Middle frontal gyrus (tissue), 1 donor: ENCODE measurements around the gene SLC8A1.

Experiments used
- DNase-seq: peaks from one replicate; pipeline ENCODE4 v3.0.0-alpha.2; 2015; ENCODE audit warnings: low spot score; ENCODE audit errors: extremely low spot score

SLC8A1 gene

DNA sequence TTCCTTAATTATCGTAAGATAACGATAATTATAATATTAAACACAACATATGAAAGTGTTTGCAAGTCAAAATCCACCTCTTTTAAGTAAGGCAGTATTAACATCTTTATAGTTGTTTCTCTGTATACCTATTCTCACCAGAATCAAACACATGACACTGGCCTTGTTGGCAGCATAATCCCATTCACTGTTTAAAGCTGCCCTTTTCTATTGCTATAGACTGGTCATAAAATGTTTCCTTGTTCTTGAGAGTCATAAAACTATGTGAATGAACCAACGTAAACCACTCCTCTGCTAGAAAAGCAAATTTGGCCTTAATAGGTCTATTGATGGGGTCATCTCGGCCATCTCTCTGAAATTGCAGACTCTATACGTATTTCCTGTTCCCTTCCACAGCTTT lies 293.1 kb downstream of the SLC8A1 start:
- no peak for DNase-seq

DNA sequence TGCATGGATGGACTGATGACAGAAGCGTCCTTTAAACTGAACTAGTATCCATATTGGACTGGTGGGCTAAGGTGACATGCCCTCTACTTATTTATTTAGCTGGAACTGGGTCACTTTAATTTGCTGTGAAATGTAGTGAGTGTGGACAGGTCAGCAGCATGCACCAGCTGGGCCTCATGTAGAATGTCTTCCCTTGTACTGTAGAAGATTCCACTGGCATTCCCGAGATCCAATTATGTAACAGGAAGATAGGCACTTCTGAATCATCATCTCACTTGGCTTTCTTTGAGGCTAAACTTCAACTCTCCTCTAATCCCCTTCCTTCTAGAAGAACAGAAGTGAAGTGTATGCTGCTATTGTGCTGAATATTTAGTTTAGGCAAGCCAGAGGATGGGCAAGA lies 296.2 kb downstream of the SLC8A1 start:
- DNase-seq, result no peak

DNA sequence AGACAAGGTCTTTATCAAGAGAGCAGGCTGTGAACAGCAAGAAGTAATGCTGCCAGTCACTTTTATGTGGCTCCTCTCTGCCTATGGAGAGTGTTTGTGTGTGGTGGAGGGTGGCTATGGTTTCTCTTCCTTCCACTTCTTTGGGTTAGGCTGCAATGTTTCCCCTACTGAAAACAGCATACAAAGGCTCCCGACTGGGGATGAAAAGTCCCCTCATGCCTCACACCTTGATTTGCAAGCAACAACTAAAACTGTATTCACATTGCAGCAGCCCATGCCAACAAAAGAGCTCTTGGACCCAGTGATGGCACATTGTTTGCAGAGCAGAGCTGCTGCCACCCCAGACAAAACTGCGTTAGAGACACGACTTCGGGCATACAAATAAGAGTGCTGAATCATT lies 301.6 kb downstream of the SLC8A1 start:
- peak; percentile 38 for DNase-seq

DNA sequence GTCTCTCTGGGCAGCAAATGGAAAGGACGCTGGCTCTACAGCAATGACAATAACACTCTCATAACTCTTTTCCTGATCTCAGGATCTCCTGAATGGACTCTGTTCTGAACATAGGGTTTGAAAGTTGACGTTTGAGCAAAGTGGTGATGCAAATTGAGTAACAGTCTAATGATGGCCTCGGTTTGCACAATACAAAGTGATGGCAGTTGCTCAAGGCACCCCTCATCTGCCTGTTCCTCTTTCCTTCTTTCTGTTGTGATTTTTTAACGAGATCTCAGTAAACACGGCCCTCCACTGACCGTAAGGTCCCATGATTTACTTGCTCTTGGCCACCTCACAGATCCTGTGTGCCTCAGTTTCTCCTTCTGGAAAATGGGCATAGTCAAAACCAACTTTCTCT lies 303.6 kb downstream of the SLC8A1 start:
- DNase-seq, result no peak

DNA sequence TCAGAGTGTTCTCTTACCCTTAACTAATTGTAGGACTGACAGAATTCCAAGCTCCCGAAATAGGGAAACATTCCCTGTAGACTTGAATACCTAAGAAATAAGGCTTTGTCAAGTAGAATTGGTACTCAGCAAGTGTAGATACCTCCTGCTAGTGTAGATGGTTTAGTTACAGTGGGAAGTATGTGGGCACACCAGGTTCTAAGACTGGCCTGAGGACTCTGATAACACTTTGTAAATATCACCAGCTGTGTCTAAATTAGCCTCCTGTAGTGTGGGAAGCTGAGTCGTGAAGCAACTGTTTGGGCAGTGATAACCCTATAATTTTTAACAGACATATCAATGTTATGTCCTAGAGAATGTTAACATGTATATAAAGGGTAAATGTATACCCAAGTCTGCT lies 304.5 kb downstream of the SLC8A1 start:
- no peak for DNase-seq

DNA sequence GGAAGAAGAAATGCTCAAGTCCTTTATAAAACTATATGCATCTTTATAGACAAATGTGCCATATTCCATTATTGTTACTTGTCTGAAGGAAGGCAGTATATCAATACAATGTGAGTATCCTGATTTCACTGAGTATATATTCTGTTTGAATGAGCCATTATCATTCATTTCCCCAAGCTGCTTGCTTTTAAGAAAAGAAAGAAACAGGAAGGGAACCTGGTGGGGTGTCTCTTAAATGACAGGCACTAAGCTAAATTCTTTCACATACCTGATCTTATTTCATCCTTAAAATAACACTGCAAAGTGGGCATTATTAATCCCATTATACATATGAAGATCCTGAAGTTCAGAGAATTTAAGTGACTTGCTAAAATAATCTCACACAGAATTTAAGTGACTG lies 307.9 kb downstream of the SLC8A1 start:
- no peak for DNase-seq

DNA sequence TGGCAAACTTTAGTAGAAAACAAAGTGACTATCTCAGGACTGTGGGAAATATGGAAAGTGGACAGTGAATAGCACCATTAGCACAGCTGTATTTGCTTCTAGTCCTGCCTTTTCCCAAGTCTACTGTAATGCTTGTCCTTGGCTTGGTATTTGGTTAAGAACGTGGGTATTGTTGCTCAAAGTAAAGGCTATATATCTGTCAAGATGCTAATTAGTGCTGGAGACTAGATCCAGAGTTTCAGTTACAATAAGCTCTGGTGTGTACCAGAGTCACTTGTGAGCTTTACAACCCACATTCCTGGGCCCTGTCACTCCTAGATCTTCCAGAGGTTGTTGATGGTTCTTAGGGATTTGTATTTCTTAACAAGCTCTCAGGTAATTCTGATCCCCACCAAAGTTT lies 313.6 kb downstream of the SLC8A1 start:
- no peak for DNase-seq

DNA sequence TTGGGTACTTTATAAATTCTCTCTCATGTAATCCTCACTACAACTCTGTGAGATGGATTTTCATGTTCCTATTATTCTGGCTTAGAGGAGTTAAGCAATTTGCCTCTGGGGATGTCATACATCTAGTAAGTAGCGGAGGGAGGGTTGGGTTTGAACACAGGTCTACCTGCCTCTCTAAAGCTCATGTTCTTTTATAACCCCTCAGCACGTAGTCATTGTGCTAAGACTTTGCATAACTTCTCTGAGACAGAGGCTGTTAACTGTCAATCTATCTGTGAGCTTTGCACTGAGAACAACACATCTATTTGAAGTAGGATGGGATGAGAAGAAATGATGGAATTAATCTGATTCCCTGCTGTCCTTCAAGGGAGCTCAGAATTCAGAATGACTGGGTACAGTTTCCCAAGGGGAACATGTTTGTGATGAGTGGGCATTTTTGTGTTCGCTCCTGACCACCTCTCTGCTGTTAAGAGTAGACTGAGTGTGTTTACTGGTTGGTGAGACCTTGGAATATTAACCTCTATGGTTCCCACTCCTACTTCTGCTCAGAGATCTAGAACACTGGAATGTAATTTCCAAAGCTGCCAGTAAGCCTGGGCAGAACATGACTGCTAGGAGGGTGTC lies 320.7 kb downstream of the SLC8A1 start:
- no peak for DNase-seq

DNA sequence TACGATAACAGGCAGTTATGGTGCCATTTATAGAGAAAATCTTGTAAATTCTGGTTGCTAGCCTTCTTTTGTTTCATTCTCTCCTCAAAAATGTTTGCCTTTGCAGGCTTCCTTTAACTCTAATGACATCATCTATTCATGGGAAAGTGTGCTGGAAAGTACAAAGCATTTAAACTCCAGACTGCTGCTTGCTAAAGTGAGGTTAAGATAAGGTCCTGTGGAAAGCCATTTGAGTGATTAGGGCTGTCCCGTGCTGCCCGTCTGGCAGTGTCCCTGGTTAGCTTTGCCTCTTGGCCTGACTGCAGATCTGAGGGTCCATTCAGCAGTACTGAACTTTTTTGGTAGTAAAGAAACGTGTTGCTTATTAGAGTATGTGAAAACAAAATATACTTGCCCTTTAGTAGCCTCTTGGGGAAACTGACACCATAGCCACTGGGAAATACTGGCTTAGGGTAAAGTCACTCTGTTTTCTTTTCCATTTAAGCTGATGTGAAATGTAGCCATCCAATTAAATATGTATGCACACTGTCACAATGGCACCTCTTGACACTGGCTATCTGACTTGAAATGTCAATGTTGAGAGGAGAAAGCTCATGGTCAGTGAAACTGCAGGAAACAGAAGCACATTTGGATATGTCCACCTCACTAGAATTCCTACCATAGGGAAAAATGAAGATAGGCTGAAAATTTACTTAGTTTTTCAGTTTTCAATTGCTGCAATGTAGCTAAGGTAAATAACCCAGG lies 321.5 kb downstream of the SLC8A1 start:
- no peak for DNase-seq

DNA sequence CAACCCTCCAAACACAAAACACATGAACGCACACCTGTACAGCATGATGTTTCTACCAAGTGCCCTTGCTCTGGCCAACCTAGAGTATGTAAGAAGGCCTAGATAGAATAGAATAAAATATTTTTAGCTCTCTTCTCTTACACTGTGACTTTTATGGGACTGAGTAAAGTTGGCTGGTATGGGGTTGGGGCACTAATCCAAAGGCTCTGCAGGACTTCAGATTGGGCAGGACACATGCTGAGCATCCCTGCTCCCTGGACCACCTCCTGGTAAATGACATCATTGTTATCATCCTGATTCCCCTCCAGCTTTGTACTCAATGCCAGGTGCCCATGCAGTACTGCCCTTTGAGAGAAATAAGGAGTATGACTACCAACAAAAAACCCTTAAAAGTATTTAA lies 322.2 kb downstream of the SLC8A1 start:
- DNase-seq, result no peak

DNA sequence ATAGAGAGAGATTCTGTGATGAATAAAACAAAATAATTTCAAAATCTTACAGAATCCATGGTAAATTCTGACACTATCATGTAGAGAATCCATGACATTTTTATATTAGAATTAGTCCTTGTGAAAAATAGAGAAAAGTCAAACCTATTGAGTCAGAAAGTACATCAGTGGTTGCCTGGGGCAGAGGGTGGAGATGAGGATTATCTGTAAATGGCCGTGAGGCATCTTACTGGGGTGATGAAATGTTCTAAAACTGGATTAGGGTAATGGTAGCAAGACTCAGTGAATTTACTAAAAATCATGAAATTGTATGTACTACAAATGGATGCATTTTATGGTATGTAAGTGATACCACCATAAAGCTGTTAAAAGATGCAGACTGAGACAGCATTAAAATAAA lies 323.1 kb downstream of the SLC8A1 start:
- DNase-seq, result no peak

DNA sequence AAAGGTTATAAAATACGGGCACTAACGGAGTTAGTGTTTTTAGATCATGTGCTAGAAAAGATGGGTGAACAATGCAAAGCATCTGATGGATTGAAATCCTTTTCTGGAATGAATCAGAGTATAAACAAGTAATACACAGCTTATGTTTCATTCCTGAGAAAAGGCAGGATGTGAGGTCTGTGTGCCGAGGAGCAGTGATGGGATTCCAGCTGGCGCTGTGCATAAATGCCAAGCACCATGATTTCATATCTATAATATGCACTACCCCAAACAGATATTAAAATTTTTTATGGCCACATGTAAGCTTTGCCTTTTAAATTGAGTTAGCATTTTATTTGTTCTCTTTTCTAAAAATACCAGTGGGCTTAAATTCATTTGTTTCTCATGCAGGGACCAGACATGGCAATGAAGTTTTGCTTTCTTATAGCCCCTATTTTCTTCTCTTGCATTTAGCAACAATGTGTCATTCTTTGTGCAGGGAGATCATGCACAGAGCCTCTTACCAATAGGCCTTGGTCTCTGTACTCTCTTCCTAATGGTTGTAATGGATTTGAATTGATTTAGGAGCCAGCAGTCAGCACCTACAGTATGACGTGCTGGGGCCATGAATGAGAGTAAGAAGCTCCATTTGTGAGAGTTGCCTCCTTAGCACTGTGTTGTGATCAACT lies 323.9 kb downstream of the SLC8A1 start:
- DNase-seq, result no peak

DNA sequence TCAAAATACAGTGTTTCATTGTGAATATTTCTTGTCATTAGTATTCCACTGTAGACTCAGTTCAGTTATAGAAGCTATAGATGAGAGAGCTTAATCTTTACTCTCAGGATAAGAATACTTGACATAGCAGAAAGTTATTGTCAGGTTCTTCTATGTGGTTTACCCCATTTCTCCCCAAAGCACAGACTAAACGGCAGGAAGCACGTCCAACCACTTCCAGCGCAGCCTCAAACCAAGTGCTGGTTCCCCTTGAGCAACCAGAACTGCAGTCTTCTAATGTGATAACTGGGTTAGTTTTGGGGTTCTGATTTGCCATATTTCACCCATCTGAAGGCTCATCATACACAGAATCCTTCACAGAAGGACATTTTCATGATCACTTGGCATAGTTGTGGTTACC lies 324.7 kb downstream of the SLC8A1 start:
- DNase-seq, result no peak

DNA sequence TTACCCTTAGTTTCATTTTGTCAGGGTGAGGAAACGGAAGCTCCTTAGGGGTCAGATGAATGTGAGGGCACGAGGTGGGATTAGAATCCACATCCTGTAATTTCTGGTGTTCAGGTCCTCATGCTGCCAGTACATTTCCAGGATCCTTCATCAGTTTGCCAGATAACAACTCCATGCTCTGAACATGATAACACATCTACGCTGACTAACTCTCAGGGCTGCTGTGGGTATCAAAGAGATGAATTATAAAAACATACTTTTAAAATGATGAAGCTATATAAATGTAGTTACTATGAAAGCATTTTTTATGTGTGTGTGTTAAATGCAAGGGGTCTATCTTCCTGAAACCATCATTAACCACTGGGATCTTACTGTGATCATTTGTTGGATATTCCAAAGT lies 325.9 kb downstream of the SLC8A1 start:
- no peak for DNase-seq

DNA sequence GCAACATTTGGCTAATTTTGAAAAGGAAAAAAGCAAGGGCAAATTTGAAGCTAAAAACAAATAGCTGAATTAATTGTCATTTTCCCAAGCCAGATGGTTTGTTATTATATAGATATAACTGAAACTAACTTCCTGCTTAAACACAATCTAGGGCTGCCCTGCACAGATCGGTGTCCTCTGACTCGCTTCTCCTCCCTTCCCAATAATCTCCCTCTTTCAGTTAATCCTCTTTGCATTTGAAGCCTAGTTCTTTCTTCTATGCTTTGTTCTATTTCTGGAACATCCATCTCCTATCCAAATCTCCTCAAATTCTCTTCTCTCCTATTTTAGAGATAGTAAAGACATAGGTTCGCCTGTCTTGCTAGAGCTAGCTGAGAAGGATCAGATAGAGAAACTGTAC lies 328.1 kb downstream of the SLC8A1 start:
- DNase-seq, result no peak

DNA sequence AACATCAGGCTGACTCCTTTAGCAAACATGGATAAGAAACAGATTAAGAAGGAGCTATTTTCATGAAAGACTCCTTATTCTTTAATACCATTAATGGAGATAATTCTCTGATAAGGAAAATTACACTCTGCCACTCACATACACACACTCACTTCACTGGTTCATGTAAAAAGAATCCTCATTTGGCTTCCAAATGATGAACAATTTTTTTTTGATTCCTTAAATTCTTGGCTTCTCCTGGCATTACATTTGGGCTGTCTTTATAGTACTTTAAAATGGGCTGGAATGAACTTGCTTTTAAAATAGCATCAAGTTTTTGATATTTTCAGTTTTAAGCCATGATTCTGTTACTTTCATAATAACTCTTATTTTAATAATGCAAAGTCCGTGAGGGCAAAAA lies 328.6 kb downstream of the SLC8A1 start:
- no peak for DNase-seq

DNA sequence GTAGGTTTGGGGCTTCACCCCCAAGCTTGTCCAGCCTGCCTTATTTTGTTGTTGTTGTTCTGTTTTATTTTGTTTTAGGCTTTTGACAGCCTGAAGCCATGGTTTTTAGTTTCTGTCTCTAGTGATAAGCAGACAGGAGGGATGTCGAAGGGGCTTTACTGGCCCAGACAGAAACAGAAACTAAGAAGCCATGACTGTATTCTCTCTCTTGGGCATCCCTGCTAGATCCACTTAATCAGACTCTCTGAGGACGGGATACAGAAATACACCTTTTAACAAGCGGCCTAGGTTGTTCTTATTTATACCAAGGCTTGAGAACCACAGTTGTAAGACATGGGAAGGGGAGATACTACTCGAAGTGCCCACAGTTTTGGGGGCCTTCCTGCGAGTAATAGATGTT lies 330.9 kb downstream of the SLC8A1 start:
- DNase-seq, result no peak

DNA sequence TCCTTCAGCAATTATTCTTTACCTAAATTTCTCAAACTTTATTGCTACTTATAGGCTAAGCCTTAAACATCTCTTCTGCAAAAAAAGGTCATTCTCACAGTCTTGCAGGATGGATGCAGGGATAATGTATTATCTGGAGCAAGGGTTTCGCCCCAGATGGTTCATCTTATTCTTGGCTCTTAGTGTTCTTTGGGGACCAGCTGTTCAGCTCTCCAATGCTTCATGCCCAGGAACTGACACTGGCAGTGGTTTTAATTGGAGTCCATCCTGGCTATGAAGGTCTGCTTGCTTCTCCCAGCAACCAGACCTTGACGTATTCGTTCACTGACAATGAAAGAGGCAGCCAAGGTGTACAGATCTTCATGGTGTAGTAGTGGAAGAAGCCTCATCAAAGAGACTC lies 331.9 kb downstream of the SLC8A1 start:
- no peak for DNase-seq

DNA sequence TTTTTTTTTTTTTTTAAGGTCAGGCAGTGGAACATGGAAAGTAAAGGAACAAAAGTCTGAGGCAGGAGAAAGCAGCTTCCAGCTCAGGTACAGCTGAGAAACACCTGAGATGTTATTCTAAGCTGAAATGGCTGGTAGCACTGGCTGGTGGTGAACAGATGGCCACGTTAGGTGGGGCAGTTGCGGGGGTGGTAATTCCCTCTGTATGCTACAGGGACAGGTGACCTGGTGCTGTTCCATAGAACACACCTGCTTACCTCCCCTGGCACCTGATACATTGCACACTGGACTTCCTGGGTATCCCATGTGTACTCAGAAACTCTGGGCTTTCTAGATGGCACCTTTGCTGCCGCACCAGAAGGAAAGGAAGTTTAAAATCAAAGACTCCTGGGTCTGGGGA lies 333.3 kb downstream of the SLC8A1 start:
- no peak for DNase-seq

DNA sequence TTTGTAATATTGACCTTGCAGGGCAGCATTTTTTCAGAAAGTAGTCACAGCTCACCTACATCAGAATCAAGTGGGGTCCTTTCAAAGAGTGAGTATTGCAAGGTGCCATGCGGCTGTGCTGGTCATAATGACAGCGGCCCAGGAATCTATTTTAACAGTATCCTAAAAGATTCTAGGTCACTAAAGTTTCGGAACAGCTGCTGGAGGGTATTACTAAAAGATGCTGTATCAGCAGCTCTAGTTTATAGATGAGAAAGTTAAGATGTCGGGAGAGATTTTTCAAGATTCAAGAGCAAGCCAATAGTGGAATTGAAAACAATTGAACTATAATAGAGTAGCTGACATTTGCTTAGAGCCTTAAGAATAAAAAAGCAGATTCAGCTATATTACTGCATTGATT lies 336.0 kb downstream of the SLC8A1 start:
- no peak for DNase-seq

DNA sequence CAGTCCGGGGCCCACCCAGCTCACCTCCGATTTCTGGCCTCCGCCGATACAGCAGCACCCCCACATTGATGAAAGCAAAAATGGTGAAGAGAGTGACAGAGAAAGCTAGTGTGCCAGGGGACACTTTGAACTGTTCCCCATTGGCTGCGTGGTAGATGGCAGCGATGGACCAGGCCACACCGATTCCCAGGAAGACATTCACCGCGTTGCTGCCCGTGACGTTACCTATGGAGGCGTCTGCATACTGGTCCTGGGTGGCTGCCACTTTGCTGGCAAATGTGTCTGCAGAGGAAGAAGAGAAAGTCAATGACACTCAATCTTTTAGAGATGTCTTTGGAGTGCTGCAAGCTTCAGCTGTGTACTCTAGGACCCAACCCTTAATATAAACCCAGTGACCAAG lies 336.5 kb downstream of the SLC8A1 start:
- DNase-seq, result no peak

DNA sequence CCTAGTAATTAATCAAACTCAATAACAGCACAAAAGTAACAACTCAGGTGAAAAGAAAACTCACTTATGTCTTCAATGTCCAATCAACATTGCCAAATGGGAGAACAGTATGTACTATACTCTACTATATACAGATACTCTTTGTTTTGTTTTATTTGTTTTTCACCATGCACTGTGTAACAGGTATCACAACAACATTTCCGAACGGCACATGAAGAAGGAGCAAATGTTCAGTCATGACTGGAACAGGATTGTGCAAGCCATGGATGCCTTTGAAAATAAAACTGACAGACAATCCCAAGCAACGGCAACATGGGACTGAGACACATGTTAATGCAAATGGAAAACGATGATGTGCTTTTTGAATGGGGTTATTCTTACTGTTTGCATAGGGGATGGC lies 337.9 kb downstream of the SLC8A1 start:
- no peak for DNase-seq
